Adrenal gland (tissue), 5 donors: ENCODE results near the gene IL1B.

ENCODE experiments used
- CTCF ChIP-seq, 6 experiments: fragments of 450-650 bp in 4 of 6; fragments of 200-600 bp in 2 of 6; sonication (generic) in 1 of 6; IDR thresholded peaks; 1 replicate in 5 of 6; 2 replicates in 1 of 6; pipeline versions ENCODE4 v1.5.1 to v1.8.0; 2016 to 2021; ENCODE audit warnings: antibody characterized with exemption in 6 of 6, mild to moderate bottlenecking in 2 of 6, moderate library complexity in 1 of 6
- POLR2A ChIP-seq, 2 donors: fragments of 450-650 bp; IDR thresholded peaks; one replicate each; pipeline ENCODE4 v1.6.1; 2017; ENCODE audit warnings: antibody characterized with exemption in 2 of 2, mild to moderate bottlenecking in 2 of 2, moderate library complexity in 1 of 2
- donor health status: DM: no; HTN: no; CAD: no.

GRCh38 chr2:112788653-112789052, 47.9 kb downstream of the IL1B start:
- TF ChIP-seq CTCF (IDR thresholded peaks at IDR 0.05) (no peak), POLR2A (IDR thresholded peaks at IDR 0.05) (no peak)
